Measurements from ENCODE around the gene SLC25A22. TPM values are rescaled to one million over a fixed set of nuclear protein-coding genes. Genes with fewer than 3 reads are reported as not detected.
A peak's percentile ranks its signal among the peaks of the same experiment; 100 is the strongest.

SLC25A22 gene
- total RNA-seq, 4 donors from 2014 or later: 6.0 to 28.3 (median 9.7) TPM

- Histone ChIP-seq H3K4me1 (peaks cover 47 to 88% (median 75%) of the 10 kb centered on the region in 4 donors), H3K9me3 (no peaks in the 10 kb centered on the region), H3K27ac (no peak overlapping the region), H3K36me3 (no peaks in the 10 kb centered on the region), H3K4me3 (peak overlapping the region in 2 of 4 donors; percentile 33 to 43), H3K27me3 (peaks cover 57% of the 10 kb centered on the region)
- DNase-seq: no peak
- WGBS, 2 donors (ENCODE audit: low coverage in 1 of 2): 66% methylated on average over 24 of the region's 31 CpGs; no CpG with 5 or more reads in 1 of the 2 donors
- TF ChIP-seq, protein P1, sequence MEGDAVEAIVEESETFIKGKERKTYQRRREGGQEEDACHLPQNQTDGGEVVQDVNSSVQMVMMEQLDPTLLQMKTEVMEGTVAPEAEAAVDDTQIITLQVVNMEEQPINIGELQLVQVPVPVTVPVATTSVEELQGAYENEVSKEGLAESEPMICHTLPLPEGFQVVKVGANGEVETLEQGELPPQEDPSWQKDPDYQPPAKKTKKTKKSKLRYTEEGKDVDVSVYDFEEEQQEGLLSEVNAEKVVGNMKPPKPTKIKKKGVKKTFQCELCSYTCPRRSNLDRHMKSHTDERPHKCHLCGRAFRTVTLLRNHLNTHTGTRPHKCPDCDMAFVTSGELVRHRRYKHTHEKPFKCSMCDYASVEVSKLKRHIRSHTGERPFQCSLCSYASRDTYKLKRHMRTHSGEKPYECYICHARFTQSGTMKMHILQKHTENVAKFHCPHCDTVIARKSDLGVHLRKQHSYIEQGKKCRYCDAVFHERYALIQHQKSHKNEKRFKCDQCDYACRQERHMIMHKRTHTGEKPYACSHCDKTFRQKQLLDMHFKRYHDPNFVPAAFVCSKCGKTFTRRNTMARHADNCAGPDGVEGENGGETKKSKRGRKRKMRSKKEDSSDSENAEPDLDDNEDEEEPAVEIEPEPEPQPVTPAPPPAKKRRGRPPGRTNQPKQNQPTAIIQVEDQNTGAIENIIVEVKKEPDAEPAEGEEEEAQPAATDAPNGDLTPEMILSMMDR (IDR thresholded peaks at IDR 0.05): no peak
- TF ChIP-seq EP300 (IDR thresholded peaks at IDR 0.05; ENCODE audit: low read depth): no peak
- in situ Hi-C loops (cut with MboI; ENCODE audit: low pct_ligation_motif_present in 1 of 4, low pct_unique_long_range_greater_than_20kb in 1 of 4, low sequenced_read_pairs in 3 of 4): no loop called here
- intact Hi-C loops (cut with DNase I; ENCODE audit: low total_unique reads): no loop called here
These were observed 33.2 kb upstream of the SLC25A22 start for GRCh38 chr11:831118-831864.

GRCh38 chr11:830295-831117, 32.4 kb upstream of the SLC25A22 start:
- Histone ChIP-seq H3K4me3 (peak overlapping the region in 2 of 4 donors; percentile 33 to 43), H3K9me3 (no peaks in the 10 kb centered on the region), H3K27me3 (peaks cover 65% of the 10 kb centered on the region), H3K4me1 (peaks cover 47 to 89% (median 81%) of the 10 kb centered on the region in 4 donors), H3K36me3 (no peaks in the 10 kb centered on the region), H3K27ac (peak overlapping the region; percentile 16 to 95 (median 92))
- 11% methylated on average over 45 of the region's 78 CpGs; no CpG with 5 or more reads in 1 of the 2 donors for WGBS, 2 donors (ENCODE audit: low coverage in 1 of 2)
- intact Hi-C loops (cut with DNase I; ENCODE audit: low total_unique reads) (loop anchor here (1.0 kb wide), 1 partner anchor 28 kb away; no protein-coding TSS in a partner anchor), in situ Hi-C loops (cut with MboI; ENCODE audit: low pct_ligation_motif_present in 1 of 4, low pct_unique_long_range_greater_than_20kb in 1 of 4, low sequenced_read_pairs in 3 of 4) (no loop called here)
- peak; percentile 84 for DNase-seq
- TF ChIP-seq, protein P1 (IDR thresholded peaks at IDR 0.05): no peak
- TF ChIP-seq EP300 (IDR thresholded peaks at IDR 0.05; ENCODE audit: low read depth): no peak
- peak in 1 of 3 donors; percentile 74 for TF ChIP-seq POLR2AphosphoS5 (IDR thresholded peaks at IDR 0.05)

GRCh38 chr11:829847-830294, 31.8 kb upstream of the SLC25A22 start:
- peaks cover 46 to 88% (median 81%) of the 10 kb centered on the region in 4 donors for H3K4me1 ChIP-seq
- H3K27ac ChIP-seq: peak overlapping the region; percentile 16 to 95 (median 92)
- peaks cover 70% of the 10 kb centered on the region for H3K27me3 ChIP-seq
- TF ChIP-seq, protein P1 (IDR thresholded peaks at IDR 0.05): no peak
- TF ChIP-seq POLR2AphosphoS5 (IDR thresholded peaks at IDR 0.05): peak in 1 of 3 donors; percentile 65
- TF ChIP-seq POLR2A (IDR thresholded peaks at IDR 0.05): no peak
- TF ChIP-seq EP300 (IDR thresholded peaks at IDR 0.05; ENCODE audit: low read depth): no peak
- peaks cover 0 to 4% (median 0%) of the 10 kb centered on the region in 4 donors for H3K36me3 ChIP-seq
- peak overlapping the region in 3 of 4 donors; percentile 6 to 43 (median 33) for H3K4me3 ChIP-seq
- no peak for DNase-seq
- H3K9me3 ChIP-seq: no peaks in the 10 kb centered on the region
- 23% methylated on average over 35 of the region's 39 CpGs; no CpG with 5 or more reads in 1 of the 2 donors for whole genome bisulfite sequencing, 2 donors (ENCODE audit: low coverage in 1 of 2)
- in situ Hi-C loops (cut with MboI; ENCODE audit: low pct_ligation_motif_present in 1 of 4, low pct_unique_long_range_greater_than_20kb in 1 of 4, low sequenced_read_pairs in 3 of 4) (no loop called here), intact Hi-C loops (cut with DNase I; ENCODE audit: low total_unique reads) (loop anchor here (1.0 kb wide), 1 partner anchor 28 kb away; no protein-coding TSS in a partner anchor)
